Osteoblast (primary cell): Measurements from ENCODE around the gene PDE5A. TPM values are rescaled to one million over a fixed set of nuclear protein-coding genes. Genes with fewer than 3 reads are reported as not detected.

Experiments
- DNase-seq: peaks from one replicate; pipeline ENCODE4 v3.0.0; 2011; ENCODE audit warnings: low spot score, mixed read lengths; ENCODE audit not compliant: insufficient read length; ENCODE audit errors: missing footprints
- H2AFZ ChIP-seq: 2 replicates; pipeline ENCODE4 v1.6.0; 2011; ENCODE audit warnings: mild to moderate bottlenecking, low read length
- H3K27ac ChIP-seq: 2 replicates; pipeline ENCODE4 v1.5.1; 2011; ENCODE audit warnings: mild to moderate bottlenecking, low read depth, low read length, moderate library complexity
- H3K27me3 ChIP-seq: 2 replicates; pipeline ENCODE4 v1.6.0; 2012; ENCODE audit warnings: mild to moderate bottlenecking, control low read depth, inconsistent platforms, low read length, moderate library complexity; ENCODE audit not compliant: insufficient read depth
- H3K36me3 ChIP-seq: 2 replicates; pipeline ENCODE4 v1.5.1; 2011; ENCODE audit warnings: mild to moderate bottlenecking, low read length, control low read depth, moderate library complexity; ENCODE audit not compliant: insufficient read depth
- H3K4me1 ChIP-seq: 2 replicates; pipeline ENCODE4 v1.5.1; 2011; ENCODE audit warnings: mild to moderate bottlenecking, low read length, control low read depth, moderate library complexity; ENCODE audit not compliant: insufficient read depth
- H3K4me2 ChIP-seq: 2 replicates; pipeline ENCODE4 v1.6.0; 2011; ENCODE audit warnings: mild to moderate bottlenecking, low read length; ENCODE audit not compliant: insufficient read depth
- H3K4me3 ChIP-seq: fragments of 200-600 bp; sonication (generic); 3 replicates; pipeline ENCODE4 v1.5.1; 2012; ENCODE audit warnings: mild to moderate bottlenecking, low read length, inconsistent platforms; ENCODE audit not compliant: insufficient read depth
- H3K79me2 ChIP-seq: 2 replicates; pipeline ENCODE4 v1.6.0; 2012; ENCODE audit warnings: mild to moderate bottlenecking, low read length, control low read depth, inconsistent platforms; ENCODE audit not compliant: insufficient read depth
- H3K9me3 ChIP-seq: 2 replicates; pipeline ENCODE4 v1.5.1; 2011; ENCODE audit warnings: low read depth, low read length, control low read depth
- H4K20me1 ChIP-seq: 2 replicates; pipeline ENCODE4 v1.6.0; 2012; ENCODE audit warnings: mild to moderate bottlenecking, low read length, control low read depth; ENCODE audit not compliant: insufficient read depth
- CTCF ChIP-seq: IDR thresholded peaks from 2 replicates; pipeline ENCODE4 v1.5.1; 2011; ENCODE audit warnings: mild to moderate bottlenecking, low read depth, low read length, moderate library complexity; ENCODE audit errors: extremely low read depth
- total RNA-seq: library from RNA; depleted of rRNA; stranded (reverse); fragments of >200 nt; gene quantifications from 2 replicates; pipeline ENCODE4 v1.2.3, GENCODE V29; 2012

PDE5A gene
- total RNA-seq, 1 donor, result 140 TPM

GRCh38 chr4:119624356-119624755 lies 4.2 kb downstream of the PDE5A start:
- peak overlapping the region; percentile 94 for H3K4me3 ChIP-seq
- no peak overlapping the region for H3K27ac ChIP-seq

GRCh38 chr4:119623025-119623424 lies 5.6 kb downstream of the PDE5A start:
- H3K36me3 ChIP-seq, result peaks cover 16% of the 10 kb centered on the region
- H3K79me2 ChIP-seq, result peaks cover 77% of the 10 kb centered on the region
- peak overlapping the region; percentile 47 for H3K27ac ChIP-seq
- no peaks in the 10 kb centered on the region for H3K27me3 ChIP-seq
- peak; percentile 85 for DNase-seq
- H3K4me1 ChIP-seq, result peaks cover 34% of the 10 kb centered on the region
- TF ChIP-seq CTCF, result no peak
- H3K4me2 ChIP-seq, result peak overlapping the region; percentile 29
- H4K20me1 ChIP-seq, result peaks cover 42% of the 10 kb centered on the region
- H3K4me3 ChIP-seq, result peak overlapping the region; percentile 26
- no peaks in the 10 kb centered on the region for H3K9me3 ChIP-seq
- no peak overlapping the region for H2AFZ ChIP-seq

More at GRCh38 chr4:119624356-119624755, 4.2 kb downstream of the PDE5A start:
- TF ChIP-seq CTCF, result no peak
- H3K79me2 ChIP-seq, result peaks cover 68% of the 10 kb centered on the region
- H3K4me2 ChIP-seq, result peak overlapping the region; percentile 58
- no peak for DNase-seq
- H2AFZ ChIP-seq, result no peak overlapping the region
- H3K36me3 ChIP-seq, result peaks cover 16% of the 10 kb centered on the region
- peaks cover 28% of the 10 kb centered on the region for H3K4me1 ChIP-seq
- H3K27me3 ChIP-seq, result no peaks in the 10 kb centered on the region
- no peaks in the 10 kb centered on the region for H3K9me3 ChIP-seq
- peaks cover 35% of the 10 kb centered on the region for H4K20me1 ChIP-seq

GRCh38 chr4:119615068-119615719 lies 13.4 kb downstream of the PDE5A start:
- Histone ChIP-seq H3K36me3 (peaks cover 20% of the 10 kb centered on the region), H4K20me1 (peaks cover 52% of the 10 kb centered on the region), H3K9me3 (no peaks in the 10 kb centered on the region), H2AFZ (no peak overlapping the region), H3K4me2 (no peak overlapping the region), H3K27ac (no peak overlapping the region), H3K4me1 (peaks cover 19% of the 10 kb centered on the region), H3K27me3 (no peaks in the 10 kb centered on the region), H3K4me3 (no peak overlapping the region), H3K79me2 (peaks cover 90% of the 10 kb centered on the region)
- DNase-seq, result no peak
- no peak for TF ChIP-seq CTCF

- TF ChIP-seq CTCF, result no peak
- Histone ChIP-seq H3K4me2 (no peak overlapping the region), H3K4me1 (peaks cover 4% of the 10 kb centered on the region), H3K36me3 (peaks cover 50% of the 10 kb centered on the region), H4K20me1 (peaks cover 35% of the 10 kb centered on the region), H2AFZ (no peak overlapping the region), H3K27me3 (no peaks in the 10 kb centered on the region), H3K9me3 (no peaks in the 10 kb centered on the region), H3K27ac (no peak overlapping the region), H3K4me3 (no peak overlapping the region), H3K79me2 (peaks cover 80% of the 10 kb centered on the region)
- no peak for DNase-seq
These were observed 24.3 kb downstream of the PDE5A start for GRCh38 chr4:119604266-119604665.
